Aorta (tissue), 5 donors: ENCODE results near the gene PEX14. TPM values are rescaled to one million over a fixed set of nuclear protein-coding genes. Genes with fewer than 3 reads are reported as not detected.

Source experiments
- ATAC-seq: fragments of 200-7000 bp; cut with Tn5 transposase; one replicate; pipeline ENCODE4 v1.9.1; 2022; ENCODE audit warnings: moderate library complexity; ENCODE audit not compliant: low FRiP score
- DNase-seq, 2 donors: peaks; one replicate each; pipeline ENCODE4 v3.0.0-alpha.2; 2020
- H3K27ac ChIP-seq, 2 donors: one replicate each; pipeline ENCODE4 v1.5.1; 2013; ENCODE audit warnings: low read length in 2 of 2, mild to moderate bottlenecking in 2 of 2, moderate library complexity in 2 of 2, control low read depth in 1 of 2, inconsistent platforms in 1 of 2, low read depth in 1 of 2
- H3K27me3 ChIP-seq, 2 donors: one replicate each; pipeline ENCODE4 v1.6.1; 2013; ENCODE audit warnings: control low read depth in 1 of 2, low read length in 1 of 2, mild to moderate bottlenecking in 1 of 2, moderate library complexity in 1 of 2; ENCODE audit not compliant: insufficient read depth in 2 of 2, control insufficient read depth in 1 of 2
- H3K36me3 ChIP-seq, 2 donors: one replicate each; pipeline ENCODE4 v1.6.1; 2013; ENCODE audit warnings: control low read depth in 1 of 2, low read length in 1 of 2, mild to moderate bottlenecking in 1 of 2; ENCODE audit not compliant: insufficient read depth in 2 of 2, control insufficient read depth in 1 of 2
- H3K4me1 ChIP-seq, 2 donors: one replicate each; pipeline ENCODE4 v1.6.1; 2013; ENCODE audit warnings: low read length in 2 of 2, control low read depth in 1 of 2, mild to moderate bottlenecking in 1 of 2, moderate library complexity in 1 of 2; ENCODE audit not compliant: insufficient read depth in 2 of 2, control insufficient read depth in 1 of 2
- H3K4me3 ChIP-seq, 2 donors: one replicate each; pipeline ENCODE4 v1.5.1; 2013; ENCODE audit warnings: low read length in 2 of 2, control low read depth in 1 of 2, mild to moderate bottlenecking in 1 of 2
- H3K9me3 ChIP-seq: one replicate; pipeline ENCODE4 v1.6.1; 2013; ENCODE audit warnings: mild to moderate bottlenecking, low read length; ENCODE audit not compliant: control insufficient read depth
- WGBS, 2 donors: extraction: QIAGEN DNeasy Blood & Tissue Kit; methylation state at CpG; one replicate each; pipeline ENCODE4 v1.1.7; 2013; 5-methylcytosine and 5-hydroxymethylcytosine counted together
- intact Hi-C, 2 donors: fragments of 100-400 bp; cut with DNase I; formaldehyde crosslinking; loops; one replicate each; pipeline versions ENCODE4 v1.14.2 to v1.15.0; 2022
- polyA plus RNA-seq, 2 donors: library from polyadenylated mRNA; stranded (reverse); fragments of 200-250 nt; gene quantifications; one replicate each; pipeline ENCODE4 v1.2.3, GENCODE V29; 2013
- total RNA-seq, 2 donors: library from RNA; stranded (reverse); fragmentation: NEBNext Ultra II Directional; extraction: Animal tissue kit (Norgen Biotek cat#: 25700); gene quantifications; one replicate each; pipeline ENCODE4 v1.2.1, GENCODE V29; 2021
- donor health status: healthy with polysubstance abuse.
- donor health status: Bipolar disorder and iron deficiency.
- donor health status: DM: no; HTN: no; CAD: no.
- donor health status: DM: no; HTN: no; CAD: no.
- donor health status: DM: yes; HTN: yes; CAD: no.

Gene PEX14
- total and polyA plus RNA-seq, 4 donors = 4.5 to 16.9 (median 14.4) TPM

DNA sequence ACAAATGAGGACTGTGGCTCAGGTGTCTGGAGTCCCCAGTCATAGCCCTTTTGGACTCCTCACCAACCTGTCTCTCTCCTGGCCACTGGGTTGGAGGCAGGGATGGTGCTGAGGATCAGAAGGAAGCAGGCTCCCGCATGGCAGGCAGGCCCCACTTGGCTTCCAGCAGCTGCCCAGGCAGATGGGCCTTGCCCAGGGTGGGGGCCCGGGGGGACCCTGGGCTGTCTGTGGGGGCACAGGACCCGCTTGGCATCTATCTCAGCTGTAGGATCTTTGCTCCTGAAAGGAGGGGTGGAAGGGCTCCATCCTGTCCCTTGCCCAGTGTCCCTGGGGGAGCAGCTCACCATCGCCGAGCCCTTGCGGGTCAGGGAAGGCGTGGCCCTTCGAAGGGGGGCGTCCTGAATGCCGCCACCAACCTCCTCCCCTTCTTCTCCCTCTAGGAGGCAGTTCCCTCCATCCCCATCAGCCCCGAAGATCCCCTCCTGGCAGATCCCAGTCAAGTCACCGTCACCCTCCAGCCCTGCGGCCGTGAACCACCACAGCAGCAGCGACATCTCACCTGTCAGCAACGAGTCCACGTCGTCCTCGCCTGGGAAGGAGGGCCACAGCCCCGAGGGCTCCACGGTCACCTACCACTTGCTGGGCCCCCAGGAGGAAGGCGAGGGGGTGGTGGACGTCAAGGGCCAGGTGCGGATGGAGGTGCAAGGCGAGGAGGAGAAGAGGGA lies 154.5 kb downstream of the PEX14 start:
- peak; percentile 46 to 58 for DNase-seq
- ATAC-seq = no peak
- no peaks in the 10 kb centered on the region for H3K9me3 ChIP-seq
- no peaks in the 10 kb centered on the region for H3K4me1 ChIP-seq
- intact Hi-C loops = no loop called here
- no peak overlapping the region for H3K4me3 ChIP-seq
- H3K27me3 ChIP-seq = no peaks in the 10 kb centered on the region
- peak overlapping the region in 1 of 2 donors; percentile 35 for H3K27ac ChIP-seq
- WGBS, 2 donors = 92 to 95% methylated on average over 25 of the region's 25 CpGs
- no peaks in the 10 kb centered on the region for H3K36me3 ChIP-seq

DNA sequence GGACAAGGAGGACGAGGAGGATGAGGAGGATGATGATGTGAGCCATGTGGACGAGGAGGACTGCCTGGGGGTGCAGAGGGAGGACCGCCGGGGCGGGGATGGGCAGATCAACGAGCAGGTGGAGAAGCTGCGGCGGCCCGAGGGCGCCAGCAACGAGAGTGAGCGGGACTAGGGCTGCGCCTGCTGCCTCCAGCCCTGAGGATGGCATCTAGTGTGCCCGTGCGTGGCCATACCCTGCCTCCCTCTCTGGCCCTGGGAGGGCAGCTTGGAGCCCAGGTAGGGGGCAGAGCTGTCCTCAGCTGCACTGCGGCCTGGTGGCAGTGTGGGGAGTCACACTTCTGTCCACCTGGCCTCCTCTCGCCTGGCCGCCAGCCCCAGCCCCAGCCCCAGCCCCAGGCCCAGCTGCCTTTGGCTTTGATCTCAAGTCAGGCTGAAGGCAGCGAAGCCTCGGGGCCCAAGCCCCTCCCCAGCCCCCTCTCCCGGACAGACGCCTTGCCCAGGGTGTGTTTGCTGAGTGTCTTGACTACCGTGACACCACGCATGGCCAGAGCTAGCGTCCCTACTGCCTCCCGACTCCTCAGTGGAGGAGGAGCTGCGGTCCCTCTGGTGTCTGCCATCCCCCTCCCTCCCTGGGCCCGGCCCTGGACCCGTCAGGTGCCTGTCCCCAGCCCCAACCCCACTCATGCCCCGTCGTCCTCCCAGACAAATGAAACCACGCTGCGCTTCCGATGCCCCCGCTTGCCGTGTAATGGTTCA lies 155.2 kb downstream of the PEX14 start:
- 95 to 96% methylated on average over 29 to 36 of the region's 36 CpGs for WGBS, 2 donors
- H3K36me3 ChIP-seq = no peaks in the 10 kb centered on the region
- no peak for ATAC-seq
- H3K27me3 ChIP-seq = no peaks in the 10 kb centered on the region
- H3K4me1 ChIP-seq = no peaks in the 10 kb centered on the region
- no peak overlapping the region for H3K27ac ChIP-seq
- H3K9me3 ChIP-seq = no peaks in the 10 kb centered on the region
- H3K4me3 ChIP-seq = no peak overlapping the region
- peak; percentile 46 to 74 for DNase-seq
- intact Hi-C loops = loop anchor here in 1 of 2 donors (5.0 kb wide), 2 partner anchors 47 to 62 kb away; no protein-coding TSS in a partner anchor

DNA sequence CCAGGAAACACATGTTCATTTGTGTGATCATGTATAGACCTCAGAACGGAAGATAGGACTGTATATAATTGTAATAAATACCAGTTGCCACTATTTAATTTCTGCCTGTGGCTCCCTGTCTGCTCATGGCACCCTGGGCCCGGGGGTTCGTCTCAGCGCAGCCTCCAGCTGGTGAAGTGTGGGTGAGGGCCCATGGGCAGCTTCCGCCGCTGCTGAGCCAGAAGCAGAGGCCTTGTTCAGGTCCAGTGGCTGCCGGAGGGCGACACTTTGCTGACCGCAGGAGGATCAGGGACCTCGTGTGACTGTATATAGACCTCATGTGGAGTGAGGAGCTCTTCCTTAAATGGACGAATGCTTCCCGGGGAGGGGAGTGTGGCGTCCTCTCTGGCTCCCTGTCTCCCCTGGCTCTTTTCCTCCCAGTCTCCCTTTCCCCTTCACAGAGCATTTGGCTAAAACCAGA lies 155.9 kb downstream of the PEX14 start:
- intact Hi-C loops = loop anchor here in 1 of 2 donors (5.0 kb wide), 2 partner anchors 47 to 62 kb away; no protein-coding TSS in a partner anchor
- Histone ChIP-seq H3K36me3 (no peaks in the 10 kb centered on the region), H3K4me1 (no peaks in the 10 kb centered on the region), H3K9me3 (no peaks in the 10 kb centered on the region), H3K27ac (peak overlapping the region in 1 of 2 donors; percentile 12), H3K27me3 (no peaks in the 10 kb centered on the region), H3K4me3 (no peak overlapping the region)
- 94% methylated on average over 13 of the region's 13 CpGs for WGBS, 2 donors
- peak; percentile 29 to 58 for DNase-seq
- ATAC-seq = no peak

DNA sequence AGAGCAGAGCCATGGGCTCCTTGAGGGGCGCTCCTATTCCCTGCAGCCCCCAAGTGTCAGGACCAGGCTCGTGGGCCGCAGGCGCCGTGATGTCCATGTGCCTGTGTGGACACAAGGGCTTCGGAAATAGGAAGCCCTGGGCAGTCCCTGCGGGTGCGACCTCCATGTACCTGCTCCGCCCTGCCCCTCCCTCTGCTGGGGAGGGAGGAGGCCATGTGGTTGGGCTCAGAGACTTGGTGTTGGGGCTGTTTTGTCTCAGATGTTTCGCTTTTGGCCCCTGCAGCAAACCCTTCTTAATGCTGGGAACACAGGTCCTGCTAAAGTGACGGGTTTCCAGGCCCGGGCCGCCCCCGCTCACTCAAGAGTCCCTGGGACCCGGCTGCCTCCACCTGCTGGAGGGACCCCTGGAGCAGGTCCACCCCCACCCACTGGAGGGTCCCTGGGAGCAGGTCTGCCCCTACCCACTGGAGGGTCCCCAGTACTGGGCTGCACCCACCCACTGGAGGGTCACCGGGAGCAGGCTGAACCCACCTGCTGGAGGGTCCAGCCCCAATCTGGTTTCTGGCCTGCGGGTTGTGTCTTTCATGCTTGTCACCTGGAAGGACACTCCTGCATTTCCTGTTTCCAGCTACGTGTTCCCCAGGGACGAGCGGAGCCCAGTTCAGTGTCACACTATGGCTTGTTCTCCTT lies 156.5 kb downstream of the PEX14 start:
- Histone ChIP-seq H3K27ac (peak overlapping the region; percentile 94), H3K9me3 (no peaks in the 10 kb centered on the region), H3K4me3 (no peak overlapping the region), H3K4me1 (no peaks in the 10 kb centered on the region), H3K27me3 (no peaks in the 10 kb centered on the region), H3K36me3 (no peaks in the 10 kb centered on the region)
- 95 to 96% methylated on average over 20 of the region's 20 CpGs for WGBS, 2 donors
- ATAC-seq = no peak
- peak; percentile 41 to 70 for DNase-seq
- intact Hi-C loops = loop anchor here in 1 of 2 donors (5.0 kb wide), 2 partner anchors 46 to 61 kb away; no protein-coding TSS in a partner anchor

DNA sequence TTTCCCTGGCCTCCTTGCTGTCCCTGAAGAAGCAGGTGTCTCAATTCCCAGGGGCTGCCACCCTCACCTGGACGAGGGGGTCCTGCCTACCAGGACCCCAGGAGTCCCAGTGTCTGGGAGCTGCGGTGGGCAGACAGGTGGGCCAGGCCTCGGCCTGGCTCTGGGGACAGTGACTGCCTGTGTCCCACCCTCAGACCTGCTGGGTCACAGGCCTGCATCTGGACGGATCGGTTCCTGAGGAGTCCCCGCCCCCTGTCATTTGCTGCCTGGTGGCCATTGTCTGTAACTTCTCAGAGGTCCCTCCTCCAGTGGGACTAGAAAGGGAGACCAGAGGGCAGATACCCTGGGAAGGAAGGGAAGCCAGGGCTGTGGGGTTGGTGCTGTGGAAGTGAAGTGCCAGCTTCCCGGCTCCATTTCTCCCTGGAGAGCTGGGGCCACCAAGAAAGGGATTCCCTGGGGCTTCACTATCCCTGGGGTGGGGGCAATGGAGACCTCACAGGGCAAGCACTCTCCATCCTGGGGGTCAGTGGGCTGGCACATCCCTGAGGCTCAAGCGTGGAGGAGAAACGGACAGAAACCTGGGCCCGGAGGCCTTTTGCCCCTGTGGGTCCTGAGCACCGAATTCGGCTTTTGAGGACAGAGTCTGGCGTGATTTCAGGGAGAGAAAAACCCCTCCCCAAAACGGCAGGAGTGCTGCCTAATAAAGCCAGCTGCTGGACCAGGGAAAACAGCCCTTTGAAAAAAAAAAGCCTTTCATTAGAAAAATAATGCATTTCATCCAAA lies 157.3 kb downstream of the PEX14 start:
- Histone ChIP-seq H3K27ac (peak overlapping the region; percentile 94), H3K36me3 (no peaks in the 10 kb centered on the region), H3K27me3 (no peaks in the 10 kb centered on the region), H3K4me1 (no peaks in the 10 kb centered on the region), H3K9me3 (no peaks in the 10 kb centered on the region), H3K4me3 (no peak overlapping the region)
- ATAC-seq = no peak
- 26 to 27% methylated on average over 14 of the region's 14 CpGs for WGBS, 2 donors
- intact Hi-C loops = loop anchor here in 1 of 2 donors (5.0 kb wide), 2 partner anchors 45 to 60 kb away; no protein-coding TSS in a partner anchor
- DNase-seq = peak; percentile 42 to 77

DNA sequence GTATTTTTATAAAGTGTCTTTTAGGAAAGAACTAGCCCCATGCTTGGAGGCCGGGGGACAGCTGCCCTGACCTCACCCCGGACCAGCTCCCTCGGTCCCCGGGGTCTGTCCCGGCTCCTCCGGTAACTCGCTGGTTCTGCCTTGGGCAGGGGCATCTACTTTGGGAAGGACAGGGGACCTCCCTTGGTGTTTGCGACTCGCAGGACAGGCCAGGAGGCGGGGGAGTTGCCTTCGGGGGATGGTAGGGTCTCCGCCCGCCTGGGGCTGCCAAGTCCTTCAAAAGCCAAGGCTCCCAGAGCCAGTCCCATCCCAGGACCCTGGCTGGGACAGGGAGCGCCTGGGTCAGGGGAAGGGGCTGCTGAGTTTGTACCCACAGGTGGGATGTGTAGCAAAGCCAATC lies 157.9 kb downstream of the PEX14 start:
- intact Hi-C loops = loop anchor here in 1 of 2 donors (5.0 kb wide), 2 partner anchors 45 to 60 kb away; no protein-coding TSS in a partner anchor
- peak overlapping the region; percentile 94 for H3K27ac ChIP-seq
- peak; percentile 44 to 75 for DNase-seq
- H3K36me3 ChIP-seq = no peaks in the 10 kb centered on the region
- no peak for ATAC-seq
- no peaks in the 10 kb centered on the region for H3K4me1 ChIP-seq
- no peak overlapping the region for H3K4me3 ChIP-seq
- H3K9me3 ChIP-seq = no peaks in the 10 kb centered on the region
- no peaks in the 10 kb centered on the region for H3K27me3 ChIP-seq
- 16 to 19% methylated on average over 13 to 14 of the region's 14 CpGs for WGBS, 2 donors

DNA sequence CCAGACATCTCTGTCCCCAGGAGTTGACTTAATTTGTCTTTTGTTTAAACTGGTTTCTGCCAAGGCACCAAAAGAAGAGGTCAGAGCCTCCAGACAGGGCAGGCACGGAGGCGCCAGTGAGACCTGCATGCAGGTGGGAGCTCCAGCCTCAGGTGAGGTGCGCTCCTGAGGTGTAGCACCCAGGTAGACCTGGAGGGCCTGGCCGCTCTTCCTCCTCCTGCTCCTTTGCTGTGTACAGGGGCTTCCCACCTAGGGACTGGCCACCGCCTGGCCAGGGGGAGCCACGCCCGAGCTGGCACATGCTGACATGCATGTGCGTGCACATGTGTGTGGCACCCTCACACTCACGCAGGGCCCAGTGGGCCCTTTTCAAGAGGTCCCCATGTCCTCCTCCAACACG lies 158.7 kb downstream of the PEX14 start:
- 97% methylated on average over 10 of the region's 10 CpGs for WGBS, 2 donors
- H3K27ac ChIP-seq = peak overlapping the region; percentile 94
- H3K9me3 ChIP-seq = no peaks in the 10 kb centered on the region
- H3K4me1 ChIP-seq = no peaks in the 10 kb centered on the region
- ATAC-seq (no peak), DNase-seq (peak in 1 of 2 donors; percentile 74)
- no peak overlapping the region for H3K4me3 ChIP-seq
- no peaks in the 10 kb centered on the region for H3K36me3 ChIP-seq
- no peaks in the 10 kb centered on the region for H3K27me3 ChIP-seq
- intact Hi-C loops = loop anchor here in 1 of 2 donors (5.0 kb wide), 2 partner anchors 44 to 59 kb away; no protein-coding TSS in a partner anchor

DNA sequence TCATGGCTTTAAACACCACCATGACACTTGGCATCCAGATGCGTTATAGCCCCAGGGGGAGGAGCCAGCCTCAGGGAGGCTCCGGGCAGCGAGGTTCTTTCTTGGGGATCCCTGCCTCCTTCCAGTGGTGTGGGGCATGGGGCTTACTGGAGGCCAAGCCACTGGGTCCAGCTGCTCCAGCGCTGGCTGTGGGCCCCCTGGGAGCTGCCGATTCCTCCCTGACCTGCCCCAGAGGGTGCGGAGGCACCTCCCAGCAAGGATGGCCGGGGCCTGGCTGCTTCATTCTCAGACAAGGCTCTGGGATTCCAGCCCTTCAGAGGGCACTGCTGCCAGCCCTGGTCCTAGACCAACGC lies 159.3 kb downstream of the PEX14 start:
- ATAC-seq (no peak), DNase-seq (peak in 1 of 2 donors; percentile 74)
- no peaks in the 10 kb centered on the region for H3K4me1 ChIP-seq
- no peaks in the 10 kb centered on the region for H3K36me3 ChIP-seq
- 76 to 85% methylated on average over 8 of the region's 8 CpGs for WGBS, 2 donors
- no peaks in the 10 kb centered on the region for H3K9me3 ChIP-seq
- no peaks in the 10 kb centered on the region for H3K27me3 ChIP-seq
- intact Hi-C loops = loop anchor here in 1 of 2 donors (5.0 kb wide), 2 partner anchors 43 to 58 kb away; no protein-coding TSS in a partner anchor
- H3K27ac ChIP-seq = peak overlapping the region; percentile 47 to 81
- no peak overlapping the region for H3K4me3 ChIP-seq
